ENCODE results near the gene NOC2L.

NOC2L gene

DNA sequence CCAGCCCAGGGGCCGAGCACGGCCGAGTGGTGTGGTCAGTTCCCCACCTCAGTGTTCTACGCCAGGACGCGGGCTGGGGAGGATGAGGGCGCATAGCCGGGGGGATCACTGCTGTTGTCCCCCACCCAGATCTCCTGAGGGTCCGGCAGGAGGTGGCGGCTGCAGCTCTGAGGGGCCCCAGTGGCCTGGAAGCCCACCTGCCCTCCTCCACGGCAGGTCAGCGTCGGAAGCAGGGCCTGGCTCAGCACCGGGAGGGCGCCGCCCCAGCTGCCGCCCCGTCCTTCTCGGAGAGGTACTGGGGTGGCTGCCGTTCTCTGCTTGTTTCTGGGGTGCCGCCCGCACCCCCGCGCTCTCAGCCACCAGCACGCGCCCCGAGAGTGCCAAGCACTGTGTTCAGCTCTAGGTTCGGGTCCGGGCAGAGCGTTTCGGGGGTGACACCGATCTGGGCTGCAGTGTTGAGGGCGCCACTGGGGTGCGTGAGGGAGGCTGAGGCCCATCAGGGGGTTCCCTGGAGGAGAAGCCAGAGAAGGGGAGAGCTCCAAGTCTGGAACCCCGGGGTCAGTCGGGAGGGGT, 18.0 kb downstream of the NOC2L start:
- H3K4me1 Mint-ChIP-seq = peaks cover 5% of the 10 kb centered on the region
- peak overlapping the region; percentile 81 for H3K4me3 Mint-ChIP-seq
- H3K27ac Mint-ChIP-seq = no peak overlapping the region
- no peaks in the 10 kb centered on the region for H3K9me3 Mint-ChIP-seq
- H3K36me3 Mint-ChIP-seq = peaks cover 10% of the 10 kb centered on the region
- peaks cover 24% of the 10 kb centered on the region for H3K27me3 Mint-ChIP-seq
- DNase-seq (ENCODE audit: low spot score in 2 of 2) (no peak), ATAC-seq (ENCODE audit: low read depth) (peak; percentile 12)

DNA sequence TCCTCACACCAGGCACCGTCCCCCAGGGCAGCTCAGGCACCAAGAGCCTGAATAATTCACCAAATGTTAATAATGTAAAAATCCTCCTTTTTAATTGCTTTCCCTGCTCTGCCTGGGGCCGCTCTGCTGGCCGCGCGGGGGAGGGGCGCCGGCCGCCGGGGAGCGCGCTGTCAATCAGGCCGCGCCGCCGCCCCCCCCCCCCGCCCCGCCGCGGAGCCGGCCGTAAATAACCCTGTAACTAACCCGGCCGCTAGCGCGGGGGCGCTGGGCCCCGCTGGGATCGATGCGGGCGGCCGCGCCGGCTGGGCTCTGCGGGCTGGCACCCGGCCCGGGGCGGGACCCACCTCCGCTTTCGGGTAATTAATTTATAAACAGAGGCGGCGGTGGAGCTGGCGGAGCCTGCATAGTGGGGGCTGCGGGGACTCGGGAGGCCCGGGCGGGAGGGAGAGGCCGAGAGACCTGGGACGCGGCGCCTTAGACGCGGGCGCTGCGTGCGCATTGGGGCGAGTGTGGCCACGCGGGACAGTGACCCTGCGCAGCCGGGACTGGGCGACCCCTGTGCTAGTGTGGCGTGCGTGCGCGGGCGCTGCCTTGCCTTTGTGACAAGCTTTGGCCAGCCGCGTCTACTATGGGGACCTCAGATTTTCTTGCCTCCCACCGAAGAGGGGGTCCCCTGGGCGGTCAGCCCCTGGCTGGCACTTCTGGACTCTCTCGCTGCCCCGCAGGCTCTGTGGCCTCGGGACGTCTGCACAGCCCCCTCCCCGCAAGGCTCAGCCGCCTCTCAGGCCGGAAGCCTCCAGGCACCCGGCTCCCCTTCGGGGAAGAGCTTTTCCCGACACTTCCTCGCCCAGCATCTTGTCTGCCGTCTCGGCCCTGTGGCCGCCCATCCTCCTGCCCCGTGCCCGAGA, 18.7 kb downstream of the NOC2L start:
- ATAC-seq (ENCODE audit: low read depth) (peak; percentile 40), DNase-seq (ENCODE audit: low spot score in 2 of 2) (no peak)
- Mint-ChIP-seq H3K4me1 (peaks cover 5% of the 10 kb centered on the region), H3K36me3 (peaks cover 3% of the 10 kb centered on the region), H3K9me3 (no peaks in the 10 kb centered on the region), H3K27me3 (peaks cover 27% of the 10 kb centered on the region), H3K4me3 (peak overlapping the region; percentile 81), H3K27ac (no peak overlapping the region)

- no peak for ATAC-seq (ENCODE audit: low read depth)
- peak overlapping the region; percentile 42 for H3K4me3 Mint-ChIP-seq
Measured at GRCh38 chr1:939511-940106, 19.4 kb downstream of the NOC2L start.

DNA sequence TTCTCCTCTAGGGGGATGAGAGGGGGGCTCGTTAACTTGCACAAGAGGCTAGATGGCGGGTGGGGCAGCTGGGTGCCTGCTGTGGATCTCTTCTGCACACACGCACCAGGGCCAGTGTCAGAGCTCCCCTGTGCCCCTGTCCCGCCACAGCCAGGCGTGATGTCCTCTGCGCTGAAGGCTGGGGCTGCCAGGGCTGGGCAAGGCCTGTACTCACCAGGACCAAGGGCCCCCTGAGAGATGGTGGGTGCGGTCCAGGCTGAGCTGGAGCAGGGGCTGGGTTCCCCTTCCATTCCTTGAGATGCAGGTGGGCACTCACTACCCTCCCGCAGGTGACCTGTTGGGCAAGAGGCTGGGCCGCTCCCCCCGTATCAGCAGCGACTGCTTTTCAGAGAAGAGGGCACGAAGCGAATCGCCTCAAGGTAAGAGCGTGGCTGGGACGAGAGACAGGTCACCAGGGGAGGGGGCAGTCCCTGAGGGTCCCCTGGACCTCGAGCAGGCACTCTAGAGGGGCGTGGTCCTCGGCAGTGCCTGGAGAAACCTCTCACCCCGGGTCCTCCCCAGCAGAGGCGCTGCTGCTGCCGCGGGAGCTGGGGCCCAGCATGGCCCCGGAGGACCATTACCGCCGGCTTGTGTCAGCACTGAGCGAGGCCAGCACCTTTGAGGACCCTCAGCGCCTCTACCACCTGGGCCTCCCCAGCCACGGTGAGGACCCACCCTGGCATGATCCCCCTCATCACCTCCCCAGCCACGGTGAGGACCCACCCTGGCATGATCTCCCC, 20.2 kb downstream of the NOC2L start:
- ATAC-seq (ENCODE audit: low read depth) (no peak), DNase-seq (ENCODE audit: low spot score in 2 of 2) (no peak)
- Mint-ChIP-seq H3K4me3 (no peak overlapping the region), H3K27ac (no peak overlapping the region), H3K4me1 (peaks cover 5% of the 10 kb centered on the region), H3K36me3 (no peaks in the 10 kb centered on the region), H3K27me3 (peaks cover 31% of the 10 kb centered on the region), H3K9me3 (no peaks in the 10 kb centered on the region)

More at GRCh38 chr1:939511-940106, 19.4 kb downstream of the NOC2L start:
- Mint-ChIP-seq H3K4me1 (peaks cover 5% of the 10 kb centered on the region), H3K27ac (no peak overlapping the region), H3K9me3 (no peaks in the 10 kb centered on the region), H3K36me3 (no peaks in the 10 kb centered on the region), H3K27me3 (peaks cover 31% of the 10 kb centered on the region)
- DNase-seq (ENCODE audit: low spot score in 2 of 2) = no peak

GRCh38 chr1:938088-938683, 20.9 kb downstream of the NOC2L start:
- ATAC-seq (ENCODE audit: low read depth) = peak; percentile 25

GRCh38 chr1:937521-937920, 21.5 kb downstream of the NOC2L start:
- Mint-ChIP-seq H3K27me3 (peaks cover 35% of the 10 kb centered on the region), H3K27ac (no peak overlapping the region), H3K36me3 (no peaks in the 10 kb centered on the region)

More at GRCh38 chr1:938088-938683, 20.9 kb downstream of the NOC2L start:
- peaks cover 34% of the 10 kb centered on the region for H3K27me3 Mint-ChIP-seq
- peak overlapping the region; percentile 8 for H3K4me3 Mint-ChIP-seq
- H3K4me1 Mint-ChIP-seq = peaks cover 5% of the 10 kb centered on the region
- H3K9me3 Mint-ChIP-seq = no peaks in the 10 kb centered on the region
- H3K27ac Mint-ChIP-seq = no peak overlapping the region
- no peaks in the 10 kb centered on the region for H3K36me3 Mint-ChIP-seq
- DNase-seq (ENCODE audit: low spot score in 2 of 2) = no peak

GRCh38 chr1:936348-937264, 22.4 kb downstream of the NOC2L start:
- H3K9me3 Mint-ChIP-seq = no peaks in the 10 kb centered on the region
- H3K27ac Mint-ChIP-seq = no peak overlapping the region
- no peaks in the 10 kb centered on the region for H3K36me3 Mint-ChIP-seq
- ATAC-seq (ENCODE audit: low read depth) (no peak), DNase-seq (ENCODE audit: low spot score in 2 of 2) (no peak)
- H3K4me3 Mint-ChIP-seq = no peak overlapping the region
- peaks cover 6% of the 10 kb centered on the region for H3K4me1 Mint-ChIP-seq
- H3K27me3 Mint-ChIP-seq = peaks cover 35% of the 10 kb centered on the region

More at GRCh38 chr1:937521-937920, 21.5 kb downstream of the NOC2L start:
- Mint-ChIP-seq H3K4me1 (peaks cover 5% of the 10 kb centered on the region), H3K9me3 (no peaks in the 10 kb centered on the region), H3K4me3 (peak overlapping the region; percentile 27)
- ATAC-seq (ENCODE audit: low read depth) (no peak), DNase-seq (ENCODE audit: low spot score in 2 of 2) (no peak)

- no peak overlapping the region for H3K27ac Mint-ChIP-seq
- ATAC-seq (ENCODE audit: low read depth) (no peak), DNase-seq (ENCODE audit: low spot score in 2 of 2) (no peak)
- H3K36me3 Mint-ChIP-seq = no peaks in the 10 kb centered on the region
- H3K4me3 Mint-ChIP-seq = no peak overlapping the region
- peaks cover 7% of the 10 kb centered on the region for H3K4me1 Mint-ChIP-seq
- no peaks in the 10 kb centered on the region for H3K9me3 Mint-ChIP-seq
- peaks cover 36% of the 10 kb centered on the region for H3K27me3 Mint-ChIP-seq
Measured at GRCh38 chr1:935751-936231, 23.3 kb downstream of the NOC2L start.

DNA sequence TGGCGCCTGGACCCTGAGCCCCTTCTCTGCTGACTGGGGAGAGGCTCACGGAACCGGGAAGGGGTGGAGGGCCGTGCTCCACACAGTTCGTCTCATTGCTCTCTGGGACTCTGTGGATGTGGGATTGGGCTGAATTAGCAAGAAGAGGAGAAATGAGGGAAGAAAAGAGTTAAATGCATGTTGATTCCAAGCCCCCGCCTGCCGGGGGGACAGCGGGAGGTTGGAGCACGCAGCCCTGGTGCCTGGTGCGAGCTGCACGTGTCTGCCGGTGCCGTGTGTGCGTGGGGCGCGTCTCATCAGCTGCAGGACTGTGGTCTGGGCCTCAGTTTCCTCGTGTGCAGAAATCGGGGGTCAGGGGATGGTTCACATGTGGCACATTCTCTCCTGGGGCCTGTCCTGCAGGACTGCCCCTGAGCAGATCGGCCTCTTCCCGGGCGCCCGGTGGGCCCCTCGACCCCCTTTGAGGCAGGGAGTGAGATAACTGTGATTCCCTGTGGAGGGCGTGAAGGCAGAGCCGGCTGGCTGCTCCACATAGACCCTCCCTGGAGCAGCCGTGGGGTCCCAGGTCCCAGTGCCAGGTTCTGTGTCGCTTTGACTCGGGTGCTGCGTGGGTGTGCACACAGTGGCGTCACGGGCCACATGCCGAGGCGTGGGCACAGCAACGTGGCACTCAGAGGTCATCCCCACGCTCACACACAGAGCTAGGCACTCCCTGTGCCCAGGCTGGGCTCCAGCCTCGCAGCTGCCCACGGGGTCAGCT, 23.9 kb downstream of the NOC2L start:
- Mint-ChIP-seq H3K4me3 (no peak overlapping the region), H3K27me3 (peaks cover 38% of the 10 kb centered on the region)
- ATAC-seq (ENCODE audit: low read depth) = no peak

GRCh38 chr1:933603-933940, 25.5 kb downstream of the NOC2L start:
- peaks cover 38% of the 10 kb centered on the region for H3K27me3 Mint-ChIP-seq
- H3K36me3 Mint-ChIP-seq = no peaks in the 10 kb centered on the region
- H3K4me1 Mint-ChIP-seq = peaks cover 6% of the 10 kb centered on the region
- no peak for ATAC-seq (ENCODE audit: low read depth)
- no peak overlapping the region for H3K27ac Mint-ChIP-seq
- H3K9me3 Mint-ChIP-seq = no peaks in the 10 kb centered on the region
- H3K4me3 Mint-ChIP-seq = no peak overlapping the region
- DNase-seq (ENCODE audit: low spot score in 2 of 2) = no peak

More for the DNA sequence above, 23.9 kb downstream of the NOC2L start:
- Mint-ChIP-seq H3K9me3 (no peaks in the 10 kb centered on the region), H3K36me3 (no peaks in the 10 kb centered on the region), H3K27ac (no peak overlapping the region), H3K4me1 (peaks cover 6% of the 10 kb centered on the region)
- no peak for DNase-seq (ENCODE audit: low spot score in 2 of 2)

- H3K9me3 Mint-ChIP-seq = no peaks in the 10 kb centered on the region
- H3K36me3 Mint-ChIP-seq = no peaks in the 10 kb centered on the region
- H3K27ac Mint-ChIP-seq = no peak overlapping the region
- no peak overlapping the region for H3K4me3 Mint-ChIP-seq
- H3K4me1 Mint-ChIP-seq = peaks cover 6% of the 10 kb centered on the region
- ATAC-seq (ENCODE audit: low read depth) (no peak), DNase-seq (ENCODE audit: low spot score in 2 of 2) (no peak)
- H3K27me3 Mint-ChIP-seq = peaks cover 32% of the 10 kb centered on the region
Measured at GRCh38 chr1:932776-933602, 26.1 kb downstream of the NOC2L start.

Data from memory B cell (primary cell).